Pulmonary artery endothelial cell (primary cell): ENCODE measurements around the gene RASL10B. TPM values are rescaled to one million over a fixed set of nuclear protein-coding genes. Genes with fewer than 3 reads are reported as not detected.
"Not testable (repeated sequence)": the region's sequence is repeated elsewhere in the genome, so short reads cannot be mapped to it uniquely, and the experiment has no call there.

Source experiments
- DNase-seq: peaks from one replicate; pipeline ENCODE4 v3.0.0-alpha.2; 2011; ENCODE audit warnings: low read depth, low spot score
- total RNA-seq: library from RNA; depleted of rRNA; stranded (reverse); fragments of >200 nt; gene quantifications from 2 replicates; pipeline ENCODE4 v1.2.3, GENCODE V29; 2014

Gene RASL10B, protein sequence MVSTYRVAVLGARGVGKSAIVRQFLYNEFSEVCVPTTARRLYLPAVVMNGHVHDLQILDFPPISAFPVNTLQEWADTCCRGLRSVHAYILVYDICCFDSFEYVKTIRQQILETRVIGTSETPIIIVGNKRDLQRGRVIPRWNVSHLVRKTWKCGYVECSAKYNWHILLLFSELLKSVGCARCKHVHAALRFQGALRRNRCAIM
- 0.20 and 0.49 TPM in 2 replicates for total RNA-seq

DNA sequence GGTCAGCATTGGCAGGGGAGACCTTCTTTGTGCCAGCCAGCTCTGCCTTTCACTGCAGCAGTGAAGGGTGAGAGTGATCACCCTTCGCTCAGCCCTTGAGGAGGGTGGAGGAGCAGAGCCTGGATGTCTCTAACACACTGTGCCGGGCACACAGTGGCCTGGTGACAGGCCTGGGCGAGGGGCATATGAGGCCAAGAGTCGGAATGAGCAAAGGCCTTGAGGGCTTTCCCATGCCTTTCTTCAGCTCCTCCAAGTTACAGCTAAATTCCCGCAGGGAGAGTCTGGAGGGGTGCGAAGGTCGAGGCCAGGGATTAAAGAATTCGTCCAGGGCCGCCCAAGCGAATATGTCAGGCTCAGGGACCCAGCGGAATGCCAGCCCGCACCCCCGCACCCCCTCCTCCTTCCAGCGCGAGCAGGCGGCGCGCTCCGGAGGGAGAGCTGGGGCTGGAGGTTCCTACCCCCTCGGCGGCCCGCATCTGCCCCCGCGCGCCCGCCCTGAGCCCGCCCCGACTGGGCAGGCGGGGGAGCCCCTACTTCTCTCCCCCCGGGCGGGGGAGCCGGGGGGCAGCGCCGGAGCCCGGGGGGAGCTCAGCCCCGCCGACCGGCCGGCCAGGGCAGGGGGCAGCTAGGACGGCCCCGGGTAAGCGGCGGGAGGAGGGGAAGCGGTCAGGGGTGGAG, at the start of gene RASL10B:
RASL10B (plus strand) TSS at position 401 of the 678 bp plus-strand sequence. CDS start 3,546 bp downstream, outside the sequence.
- DNase-seq, result no peak

- no peak for DNase-seq
Observed at GRCh38 chr17:35683591-35683990, 47.8 kb upstream of the RASL10B start.

GRCh38 chr17:35684055-35684802, 47.2 kb upstream of the RASL10B start:
- no peak for DNase-seq

DNA sequence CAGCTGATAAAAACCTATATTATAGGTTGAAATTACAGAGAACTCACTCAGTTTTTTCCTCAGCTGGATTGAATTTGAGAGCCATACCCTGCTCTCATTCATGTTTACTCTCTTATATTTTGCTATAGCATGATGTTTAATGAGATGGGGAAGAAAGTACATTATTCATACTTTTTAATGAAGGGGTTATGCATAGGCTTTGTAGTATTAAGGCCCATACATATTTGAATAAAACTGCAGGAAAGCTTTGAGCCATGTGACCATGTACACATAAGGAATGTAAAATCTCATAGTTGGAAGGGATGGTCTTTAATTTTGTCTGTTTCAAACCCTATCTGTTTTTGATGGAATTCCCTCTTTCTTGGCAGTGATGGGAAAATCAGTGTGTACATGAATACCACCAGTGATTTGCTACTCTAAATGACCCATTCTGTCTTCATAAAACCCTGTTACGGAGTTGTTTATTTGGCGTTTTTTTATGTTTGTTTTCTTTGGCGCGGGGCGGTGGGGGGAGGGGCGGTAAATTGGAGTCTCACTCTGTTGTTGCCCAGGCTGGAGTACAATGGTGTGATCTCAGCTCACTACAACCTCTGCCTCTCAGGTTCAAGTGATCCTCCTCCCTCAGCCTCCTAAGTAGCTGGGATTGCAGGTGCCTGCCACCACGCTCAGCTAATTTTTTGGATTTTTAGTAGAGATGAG, 38.8 kb upstream of the RASL10B start:
- DNase-seq, result no peak

DNA sequence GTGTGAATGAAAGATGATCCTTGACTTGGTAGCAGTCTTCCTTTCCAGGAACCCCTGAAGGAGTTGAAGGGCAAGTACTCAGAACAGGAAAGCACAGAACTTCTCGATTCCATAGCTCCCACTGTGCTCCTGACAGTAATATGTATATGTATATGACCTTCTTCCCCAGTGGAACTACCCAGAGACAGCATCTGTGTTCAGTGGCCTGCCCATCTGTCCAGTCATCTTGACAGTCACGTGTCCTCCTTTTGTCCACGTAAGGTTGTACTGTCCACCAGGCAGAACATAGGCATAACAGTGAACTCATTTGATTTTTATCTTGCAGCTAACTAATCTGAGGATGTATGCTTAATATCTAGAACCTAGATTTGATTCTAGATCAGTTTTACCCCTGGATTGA, 37.8 kb upstream of the RASL10B start:
- DNase-seq, result no peak

DNA sequence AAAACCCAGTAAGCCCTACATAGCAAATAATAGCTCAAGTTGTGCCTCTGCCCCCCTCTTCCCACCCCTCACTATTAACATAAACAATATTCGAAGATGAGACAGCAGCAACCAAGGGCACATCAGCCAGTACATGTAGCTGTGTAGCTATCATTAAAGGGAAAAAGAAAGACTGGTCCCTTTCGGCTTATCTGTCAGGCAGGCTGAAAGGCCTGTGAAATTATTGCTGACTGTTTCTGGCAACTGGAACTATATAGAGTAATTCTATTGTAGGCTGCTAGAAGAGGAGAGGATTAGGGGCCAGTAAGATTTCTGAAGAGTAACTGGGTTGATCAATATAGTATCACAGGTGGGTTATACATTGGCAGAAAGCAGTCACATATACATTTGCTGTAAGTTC, 36.5 kb upstream of the RASL10B start:
- DNase-seq, result no peak

- DNase-seq, result no peak
Observed at GRCh38 chr17:35695613-35696012, 35.8 kb upstream of the RASL10B start.

- DNase-seq, result no peak
Observed at GRCh38 chr17:35698800-35699199, 32.6 kb upstream of the RASL10B start.

DNA sequence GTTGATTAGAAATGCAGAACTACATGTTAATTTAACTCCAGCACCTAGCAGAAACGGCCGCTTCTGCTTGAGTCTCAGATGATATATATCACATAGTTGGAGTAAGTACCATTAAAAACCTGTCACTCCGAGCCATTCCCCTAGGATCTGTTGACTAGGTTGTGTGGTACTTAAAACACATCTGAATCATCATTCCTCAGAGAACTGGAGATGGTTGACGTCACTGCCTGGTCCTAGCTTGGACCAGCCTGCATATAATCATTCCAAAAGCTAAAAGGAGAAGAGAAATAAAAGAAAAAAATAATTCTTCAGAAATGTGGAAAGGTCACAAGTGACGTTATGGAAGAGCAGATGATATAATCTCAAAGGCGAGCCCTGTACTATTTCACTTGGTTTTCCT, 31.3 kb upstream of the RASL10B start:
- DNase-seq, result no peak

- no peak for DNase-seq
Observed at GRCh38 chr17:35701491-35701890, 29.9 kb upstream of the RASL10B start.

DNA sequence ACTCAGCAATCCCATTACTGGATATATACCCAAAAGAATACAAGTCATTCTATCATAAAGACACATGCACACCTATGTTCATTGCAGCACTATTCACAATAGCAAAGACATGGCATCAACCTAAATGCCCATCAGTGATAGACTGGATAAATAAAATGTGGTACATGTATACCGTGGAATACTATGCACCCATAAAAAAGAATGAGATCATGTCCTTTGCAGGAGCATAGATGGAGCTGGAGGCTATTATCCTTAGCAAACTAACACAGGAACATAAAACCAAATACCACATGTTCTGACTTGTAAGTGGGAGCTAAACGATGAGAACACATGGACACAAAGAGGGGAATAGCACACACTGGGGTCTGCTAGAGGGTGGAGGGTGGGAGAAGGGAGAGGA, 28.1 kb upstream of the RASL10B start:
- DNase-seq, result not testable (repeated sequence)

- no peak for DNase-seq
Observed at GRCh38 chr17:35705230-35705629, 26.2 kb upstream of the RASL10B start.

- no peak for DNase-seq
Observed at GRCh38 chr17:35705705-35706104, 25.7 kb upstream of the RASL10B start.

GRCh38 chr17:35708149-35708548, 23.3 kb upstream of the RASL10B start:
- DNase-seq, result no peak

DNA sequence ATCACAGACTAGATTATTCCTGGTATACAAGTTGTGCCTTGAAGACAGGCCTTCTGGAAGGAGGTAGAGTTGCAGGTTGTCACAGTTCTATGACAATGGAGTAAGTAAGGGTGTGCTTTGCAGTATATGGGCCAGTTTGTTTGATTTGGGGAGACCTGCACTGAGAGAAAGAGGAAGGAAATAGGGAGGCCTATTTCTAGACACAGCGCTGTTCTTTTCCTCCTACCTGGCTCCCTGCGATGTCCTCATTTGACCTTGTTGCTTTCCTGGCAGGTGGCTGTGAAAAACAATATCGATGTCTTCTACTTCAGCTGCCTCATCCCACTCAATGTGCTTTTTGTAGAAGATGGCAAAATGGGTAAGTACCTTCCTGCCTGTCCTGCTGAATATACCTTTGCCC, 22.5 kb upstream of the RASL10B start:
- no peak for DNase-seq

- DNase-seq, result no peak
Observed at GRCh38 chr17:35709874-35710273, 21.6 kb upstream of the RASL10B start.

GRCh38 chr17:35710950-35711349, 20.5 kb upstream of the RASL10B start:
- no peak for DNase-seq

GRCh38 chr17:35713069-35713728, 18.2 kb upstream of the RASL10B start:
- DNase-seq, result peak; percentile 78

DNA sequence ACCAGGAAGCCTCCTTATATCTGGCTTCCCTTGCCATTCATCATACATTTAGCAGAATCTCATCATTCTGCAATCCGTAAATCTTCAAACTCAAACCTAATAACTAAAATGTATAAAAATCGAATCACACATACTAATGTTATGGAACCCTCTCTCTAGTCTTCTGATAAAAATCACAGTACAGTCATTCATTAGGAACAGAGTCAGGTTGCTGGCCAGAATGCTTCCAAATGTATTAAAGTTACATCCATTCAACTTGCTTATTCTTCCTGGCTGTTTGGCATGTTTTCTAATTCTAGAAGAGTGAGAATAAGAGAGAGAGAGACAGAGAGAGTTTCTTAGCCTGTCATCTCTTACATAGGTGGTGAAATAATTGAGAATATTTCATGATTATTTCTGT, 16.5 kb upstream of the RASL10B start:
- DNase-seq, result no peak

DNA sequence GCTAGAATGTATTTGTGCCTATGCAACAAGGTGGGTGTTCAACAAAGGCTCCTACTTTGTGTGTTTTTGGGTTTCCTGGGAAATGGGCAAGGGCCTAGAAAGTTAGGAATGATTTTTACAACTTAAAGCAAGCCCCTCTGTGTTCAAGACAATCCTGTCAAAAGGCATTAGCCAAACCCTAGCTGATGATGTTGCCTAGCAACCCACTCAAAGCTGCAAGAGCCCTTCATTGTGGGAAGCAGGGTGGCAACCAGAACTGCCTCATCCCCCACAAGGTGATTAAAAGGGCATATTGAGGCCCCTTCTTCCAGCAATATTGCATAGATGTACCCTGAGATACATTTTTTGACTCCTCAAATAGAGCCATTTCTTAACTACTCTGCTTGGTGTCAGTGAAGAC, 16.0 kb upstream of the RASL10B start:
- no peak for DNase-seq

- DNase-seq, result no peak
Observed at GRCh38 chr17:35716173-35716572, 15.3 kb upstream of the RASL10B start.
